ENCODE measurements around the gene HADHA. TPM values are rescaled to one million over a fixed set of nuclear protein-coding genes. Genes with fewer than 3 reads are reported as not detected.

Gene HADHA
- total RNA-seq, 1 experiment from 2014 or later, result 112 TPM

GRCh38 chr2:26215833-26216232 is 28.6 kb downstream of the HADHA start:
- H2BK12ac ChIP-seq (ENCODE audit: insufficient read length, low read depth, low read length), result no peak overlapping the region

More at GRCh38 chr2:26215833-26216232, 28.6 kb downstream of the HADHA start:
- Mint-ChIP-seq H3K4me1 (no peaks in the 10 kb centered on the region), H3K9me3 (no peaks in the 10 kb centered on the region), H3K36me3 (ENCODE audit: insufficient read depth in 1 of 3, low read depth in 3 of 3) (peaks cover 9 to 61% (median 42%) of the 10 kb centered on the region in 3 experiments; a peak in 6 of 7 replicates), H3K27me3 (ENCODE audit: low read depth) (no peaks in the 10 kb centered on the region), H3K27ac (no peak overlapping the region), H3K4me3 (no peak overlapping the region)
- no peak overlapping the region for H2BK5ac ChIP-seq (ENCODE audit: insufficient read length, low read length)
- no peak overlapping the region for H4K5ac ChIP-seq (ENCODE audit: insufficient read length, low read depth, low read length)
- no peak overlapping the region for H2BK120ac ChIP-seq (ENCODE audit: low read depth, low read length, poor library complexity, severe bottlenecking)
- H2BK15ac ChIP-seq (ENCODE audit: low read depth, low read length), result no peak overlapping the region
- H2BK20ac ChIP-seq (ENCODE audit: low read depth, low read length, poor library complexity, severe bottlenecking), result no peak overlapping the region
- no peak overlapping the region for H2AFZ ChIP-seq (ENCODE audit: low read length)
- no peaks in the 10 kb centered on the region for H3K27me3 ChIP-seq (ENCODE audit: insufficient read depth, low read length)
- no peaks in the 10 kb centered on the region for H3K9me3 ChIP-seq (ENCODE audit: control insufficient read depth, low read depth, low read length)
- no peak overlapping the region for H3K56ac ChIP-seq (ENCODE audit: insufficient read length, low read depth, low read length)
- no CpG with 5 or more reads among the region's 1 CpG for WGBS (ENCODE audit: extremely low coverage, insufficient read length, low lambda C conversion rate)
- no peak overlapping the region for H3K23ac ChIP-seq (ENCODE audit: insufficient read length, low read depth, low read length)
- H4K91ac ChIP-seq (ENCODE audit: insufficient read length, low read depth, low read length), result no peak overlapping the region
- H3K18ac ChIP-seq (ENCODE audit: insufficient read length, low read depth, low read length), result no peak overlapping the region
- H3K79me2 ChIP-seq (ENCODE audit: insufficient read depth, low read length), result no peaks in the 10 kb centered on the region
- H3K9ac ChIP-seq (ENCODE audit: extremely low read depth, insufficient read length, low read length), result no peak overlapping the region
- no peak overlapping the region for H3K27ac ChIP-seq (ENCODE audit: insufficient read length, low read depth, low read length)
- TF ChIP-seq, protein P1, sequence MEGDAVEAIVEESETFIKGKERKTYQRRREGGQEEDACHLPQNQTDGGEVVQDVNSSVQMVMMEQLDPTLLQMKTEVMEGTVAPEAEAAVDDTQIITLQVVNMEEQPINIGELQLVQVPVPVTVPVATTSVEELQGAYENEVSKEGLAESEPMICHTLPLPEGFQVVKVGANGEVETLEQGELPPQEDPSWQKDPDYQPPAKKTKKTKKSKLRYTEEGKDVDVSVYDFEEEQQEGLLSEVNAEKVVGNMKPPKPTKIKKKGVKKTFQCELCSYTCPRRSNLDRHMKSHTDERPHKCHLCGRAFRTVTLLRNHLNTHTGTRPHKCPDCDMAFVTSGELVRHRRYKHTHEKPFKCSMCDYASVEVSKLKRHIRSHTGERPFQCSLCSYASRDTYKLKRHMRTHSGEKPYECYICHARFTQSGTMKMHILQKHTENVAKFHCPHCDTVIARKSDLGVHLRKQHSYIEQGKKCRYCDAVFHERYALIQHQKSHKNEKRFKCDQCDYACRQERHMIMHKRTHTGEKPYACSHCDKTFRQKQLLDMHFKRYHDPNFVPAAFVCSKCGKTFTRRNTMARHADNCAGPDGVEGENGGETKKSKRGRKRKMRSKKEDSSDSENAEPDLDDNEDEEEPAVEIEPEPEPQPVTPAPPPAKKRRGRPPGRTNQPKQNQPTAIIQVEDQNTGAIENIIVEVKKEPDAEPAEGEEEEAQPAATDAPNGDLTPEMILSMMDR (conservative IDR thresholded peaks at IDR 0.05), result no peak
- DNase-seq, result no peak
- peaks cover 6% of the 10 kb centered on the region for H3K79me1 ChIP-seq (ENCODE audit: insufficient read depth, low read depth, low read length, poor library complexity, severe bottlenecking)
- no peaks in the 10 kb centered on the region for H4K20me1 ChIP-seq (ENCODE audit: control insufficient read depth, insufficient read depth, insufficient read length)
- H3K4me2 ChIP-seq (ENCODE audit: insufficient read depth, insufficient read length, low read length), result no peak overlapping the region
- H3K14ac ChIP-seq (ENCODE audit: insufficient read depth, low read length), result no peak overlapping the region
- no peak overlapping the region for H2AK5ac ChIP-seq (ENCODE audit: insufficient read length, low read length)
- no peak overlapping the region for H4K8ac ChIP-seq (replicated peaks; ENCODE audit: insufficient read length, low read depth, low read length)
- no peak overlapping the region for H3K4ac ChIP-seq (ENCODE audit: low read depth, low read length)
- H3K23me2 ChIP-seq (ENCODE audit: insufficient read length, low read depth, low read length, poor library complexity, severe bottlenecking), result no peaks in the 10 kb centered on the region
- no peak overlapping the region for H3T11ph ChIP-seq (ENCODE audit: low read length)
- no peaks in the 10 kb centered on the region for H3K4me1 ChIP-seq (ENCODE audit: insufficient read depth, low read length)

Data from H9 (cell line).